K562 (cell line): ENCODE measurements around the gene GPATCH2L. TPM values are rescaled to one million over a fixed set of nuclear protein-coding genes. Genes with fewer than 3 reads are reported as not detected.

ENCODE experiments used
- ATAC-seq: fragments of 200-7000 bp; cut with Tn5 transposase; 3 replicates; pipeline ENCODE4 v1.9.1; 2020; ENCODE audit warnings: moderate library complexity
- BruUV-seq: library from RNA; stranded (reverse); fragments of 400-500 nt; replicated peaks from 2 replicates; lab custom pipeline; 2021; lab: Mats Ljungman, UMichigan
- CTCF ChIA-PET: fragments of 300-600 bp; formaldehyde crosslinking; extraction: SDS; loops from one replicate; lab custom pipeline; 2021; ENCODE audit warnings: low intra/inter-chr PET ratio; lab: Yijun Ruan, JAX
- POLR2A ChIA-PET: fragments of 300-600, 350-650 bp; sonication (Branson Sonifier 250); formaldehyde crosslinking; extraction: SDS; loops from one replicate; lab custom pipeline; 2021; ENCODE audit warnings: antibody characterized with exemption, inconsistent platforms; lab: Yijun Ruan, JAX
- DNase-seq, 4 experiments: peaks; one replicate each; pipeline versions ENCODE4 v3.0.0 to v3.0.0-alpha.2; 2011 to 2018; ENCODE audit warnings: low spot score in 3 of 4, mixed read lengths in 3 of 4; ENCODE audit errors: extremely low read depth in 1 of 4
- FAIRE-seq: peaks from 2 replicates; lab custom pipeline; 2011; peaks lifted over from hg19 to GRCh38; lab: Jason Lieb, UNC
- H2AFZ ChIP-seq: 2 replicates; pipeline ENCODE4 v1.6.0; 2011; ENCODE audit warnings: low read depth, low read length, control low read depth, inconsistent platforms
- H3K27ac ChIP-seq: fragments of 200-600 bp; 3 replicates; pipeline ENCODE4 v1.8.0; 2011; ENCODE audit warnings: low read depth, mild to moderate bottlenecking, control low read depth, inconsistent platforms, low read length, moderate library complexity, mixed read lengths; ENCODE audit errors: extremely low read depth
- H3K27me3 ChIP-seq, 2 experiments: fragments of 300-600 bp in 1 of 2; 2 replicates in 1 of 2; 3 replicates in 1 of 2; pipeline versions ENCODE4 v1.6.0 to v1.8.0; 2011; ENCODE audit warnings: inconsistent platforms in 2 of 2, low read length in 2 of 2, mild to moderate bottlenecking in 1 of 2, mixed read lengths in 1 of 2, moderate library complexity in 1 of 2; ENCODE audit not compliant: control insufficient read depth in 2 of 2, insufficient read depth in 2 of 2
- H3K36me3 ChIP-seq: fragments of 300-600 bp; 3 replicates; pipeline ENCODE4 v1.8.0; 2011; ENCODE audit warnings: mild to moderate bottlenecking, low read length, inconsistent platforms; ENCODE audit not compliant: control insufficient read depth, insufficient read depth
- H3K4me1 ChIP-seq, 2 experiments: fragments of 200-600 bp in 1 of 2; replicated peaks in 1 of 2; 2 replicates in 1 of 2; 3 replicates in 1 of 2; pipeline versions ENCODE4 v1.5.1 to v1.8.0; 2011; ENCODE audit warnings: inconsistent platforms in 2 of 2, low read length in 2 of 2, mild to moderate bottlenecking in 1 of 2, mixed read lengths in 1 of 2, moderate library complexity in 1 of 2; ENCODE audit not compliant: control insufficient read depth in 2 of 2, insufficient read depth in 2 of 2
- H3K4me2 ChIP-seq: 2 replicates; pipeline ENCODE4 v1.6.1; 2011; ENCODE audit warnings: low read length, control low read depth, inconsistent platforms, mixed read lengths; ENCODE audit not compliant: insufficient read depth
- H3K4me3 ChIP-seq: fragments of 200-600 bp; sonication (generic), shearing (Covaris generic); 2 replicates; pipeline ENCODE4 v1.5.1; 2016; ENCODE audit warnings: control low read depth, inconsistent platforms
- H3K79me2 ChIP-seq: fragments of 200-600 bp; 3 replicates; pipeline ENCODE4 v1.8.0; 2011; ENCODE audit warnings: low read length, inconsistent platforms; ENCODE audit not compliant: control insufficient read depth, insufficient read depth
- H3K9ac ChIP-seq, 2 experiments: 2 replicates each; pipeline versions ENCODE4 v1.6.0 to v1.6.1; 2011; ENCODE audit warnings: low read depth in 2 of 2, low read length in 2 of 2, control low read depth in 1 of 2, inconsistent platforms in 1 of 2, mild to moderate bottlenecking in 1 of 2, mixed read lengths in 1 of 2; ENCODE audit not compliant: insufficient read depth in 1 of 2
- H3K9me1 ChIP-seq: one replicate; pipeline ENCODE4 v1.6.0; 2011; ENCODE audit warnings: inconsistent platforms, mild to moderate bottlenecking, low read length, moderate library complexity; ENCODE audit not compliant: control insufficient read depth, insufficient read depth
- H3K9me3 ChIP-seq: replicated peaks from 2 replicates; pipeline ENCODE4 v1.5.1; 2011; ENCODE audit warnings: low read depth, low read length, inconsistent platforms; ENCODE audit not compliant: control insufficient read depth, insufficient read depth
- H4K20me1 ChIP-seq: replicated peaks from 2 replicates; pipeline ENCODE4 v1.6.1; 2011; ENCODE audit warnings: low read length, inconsistent platforms, mixed read lengths; ENCODE audit not compliant: control insufficient read depth, insufficient read depth
- DDX20 ChIP-seq: fragments of 450-650 bp; IDR thresholded peaks from 2 replicates; pipeline ENCODE4 v1.6.1; 2016; ENCODE audit warnings: missing genetic modification characterization, low read depth, mild to moderate bottlenecking, missing compliant biosample characterization, moderate library complexity
- FOXP1 ChIP-seq: sonication (generic); formaldehyde crosslinking; IDR thresholded peaks from 2 replicates; pipeline ENCODE4 v1.8.0; 2022; ENCODE audit warnings: mild to moderate bottlenecking, missing genetic modification reagents
- HDGF ChIP-seq: fragments of 450-650 bp; IDR thresholded peaks from 2 replicates; pipeline ENCODE4 v1.6.1; 2016
- MAFK ChIP-seq: IDR thresholded peaks from 2 replicates; pipeline ENCODE4 v1.6.1; 2011; ENCODE audit warnings: low read length, improper control_type of control experiment
- NRF1 ChIP-seq, 2 experiments: fragments of 450-650 bp; IDR thresholded peaks in 1 of 2; conservative IDR thresholded peaks in 1 of 2; 2 replicates each; pipeline ENCODE4 v1.6.1; 2014; ENCODE audit warnings: mild to moderate bottlenecking in 2 of 2
- PML ChIP-seq: IDR thresholded peaks from 2 replicates; pipeline ENCODE4 v1.6.1; 2012; ENCODE audit warnings: low read length, inconsistent platforms
- RHOXF2B ChIP-seq: fragments of 250-450 bp; sonication (Bioruptor Pico); conservative IDR thresholded peaks from 2 replicates; pipeline ENCODE4 v1.5.1; 2021
- ZNF395 ChIP-seq: fragments of 200-800 bp; sonication (Bioruptor generic); IDR thresholded peaks from 2 replicates; pipeline ENCODE4 v1.6.1; 2017; ENCODE audit warnings: missing genetic modification characterization, missing compliant biosample characterization
- ZNF57 ChIP-seq: fragments of 450-650 bp; formaldehyde crosslinking; IDR thresholded peaks from 2 replicates; pipeline ENCODE4 v1.4.0; 2020; ENCODE audit warnings: mild to moderate bottlenecking, moderate library complexity
- ZNF740 ChIP-seq, 3 experiments: fragments of 200-800 bp in 1 of 3; sonication (Bioruptor generic) in 1 of 3; sonication (generic) in 1 of 3; formaldehyde crosslinking in 1 of 3; IDR thresholded peaks; 2 replicates each; pipeline versions ENCODE4 v1.6.1 to v1.8.0; 2016 to 2022; ENCODE audit warnings: mild to moderate bottlenecking in 2 of 3, missing compliant biosample characterization in 2 of 3, missing genetic modification characterization in 2 of 3, missing genetic modification reagents in 1 of 3
- WGBS: fragments of 100-300 bp; shearing (Covaris generic); methylation state at CpG from one replicate; pipeline ENCODE4 v1.1.6; 2016; ENCODE audit warnings: low coverage, mixed read lengths; ENCODE audit not compliant: insufficient coverage; ENCODE audit errors: missing lambda C conversion rate; 5-methylcytosine and 5-hydroxymethylcytosine counted together
- in situ Hi-C: fragments of 300-500 bp; cut with MboI; formaldehyde crosslinking; loops from 4 replicates; pipeline ENCODE4 v1.15.0; 2018; ENCODE audit warnings: inconsistent platforms, mixed read lengths
- intact Hi-C: fragments of 100-400 bp; cut with micrococcal nuclease; formaldehyde crosslinking; loops from 2 replicates; pipeline ENCODE4 v1.14.2; 2022
- polyA plus RNA-seq, 8 experiments: library from polyadenylated mRNA; depleted of rRNA in 4 of 8; stranded (reverse) in 5 of 8; unstranded in 3 of 8; fragments of >200 nt; fragmentation: Nextera tagmentation in 2 of 8; fragmentation: Illumina TruSeq in 1 of 8; extraction: Ambion mirVana in 2 of 8; extraction: Trizol in 1 of 8; gene quantifications; 2 replicates each; pipeline versions ENCODE4 v1.2.1 to v1.2.3, GENCODE V29; 2011 to 2014; ENCODE audit warnings: inconsistent platforms in 1 of 8, missing spikeins in 1 of 8
- total RNA-seq, 7 experiments: library from RNA; depleted of rRNA in 6 of 7; stranded (reverse); fragments of >200 nt in 6 of 7; fragmentation: Illumina TruSeq in 2 of 7; extraction: Trizol in 2 of 7; gene quantifications; 2 replicates each; pipeline versions ENCODE4 v1.2.1 to v1.2.3, GENCODE V29; 2011 to 2021; ENCODE audit warnings: low replicate concordance in 1 of 7
- TF ChIP-seq, protein P1 (sequence below), 2 experiments: IDR thresholded peaks in 1 of 2; conservative IDR thresholded peaks in 1 of 2; 2 replicates each; pipeline ENCODE4 v1.6.1; 2016; ENCODE audit warnings: low read depth in 2 of 2, mild to moderate bottlenecking in 1 of 2, missing compliant biosample characterization in 1 of 2, missing genetic modification characterization in 1 of 2, moderate library complexity in 1 of 2
- TF ChIP-seq, protein P2 (sequence below): fragments of 250-450 bp; sonication (Bioruptor Pico); IDR thresholded peaks from 2 replicates; pipeline ENCODE4 v1.5.0; 2021; ENCODE audit warnings: mild to moderate bottlenecking, moderate library complexity

The GPATCH2L gene
- total and polyA plus RNA-seq, 9 of the 15 experiments (the other 6 are each of a cell fraction or from before 2014, with no cell fraction given): 13.1 to 39.6 (median 20.0) TPM

GRCh38 chr14:76129851-76130576, 21.7 kb upstream of the GPATCH2L start:
- H3K36me3 ChIP-seq: no peaks in the 10 kb centered on the region
- H3K27ac ChIP-seq: no peak overlapping the region
- H3K4me2 ChIP-seq: no peak overlapping the region
- in situ Hi-C loops: no loop called here
- intact Hi-C loops: no loop called here
- no peak for ATAC-seq
- FAIRE-seq: no peak
- peaks cover 7 to 24% of the 10 kb centered on the region in 2 experiments; a peak in 4 of 5 replicates for H3K27me3 ChIP-seq
- ChIA-PET CTCF (no interaction called here), POLR2A (interaction anchor here (0.6 kb wide), 1 partner anchor 411 kb away, joined by 3 read pairs; no protein-coding TSS in a partner anchor)
- no peak for DNase-seq
- H3K79me2 ChIP-seq: no peaks in the 10 kb centered on the region
- H2AFZ ChIP-seq: no peak overlapping the region
- H4K20me1 ChIP-seq: no peaks in the 10 kb centered on the region; the same call in 1 of the 2 replicates
- no peak overlapping the region for H3K9ac ChIP-seq
- H3K9me1 ChIP-seq: no peaks in the 10 kb centered on the region
- no TSS peak for BruUV-seq
- no peaks in the 10 kb centered on the region for H3K9me3 ChIP-seq
- H3K4me3 ChIP-seq: no peak overlapping the region
- H3K4me1 ChIP-seq: no peaks in the 10 kb centered on the region; a peak in 1 of 5 replicates
- WGBS: 0% methylated on average over 2 of the region's 3 CpGs
- TF ChIP-seq ZNF395 (CRISPR knock-in tag): no peak
- no peak for TF ChIP-seq RHOXF2B (CRISPR knock-in tag)
- no peak for TF ChIP-seq PML
- no peak for TF ChIP-seq MAFK
- TF ChIP-seq, protein P1, sequence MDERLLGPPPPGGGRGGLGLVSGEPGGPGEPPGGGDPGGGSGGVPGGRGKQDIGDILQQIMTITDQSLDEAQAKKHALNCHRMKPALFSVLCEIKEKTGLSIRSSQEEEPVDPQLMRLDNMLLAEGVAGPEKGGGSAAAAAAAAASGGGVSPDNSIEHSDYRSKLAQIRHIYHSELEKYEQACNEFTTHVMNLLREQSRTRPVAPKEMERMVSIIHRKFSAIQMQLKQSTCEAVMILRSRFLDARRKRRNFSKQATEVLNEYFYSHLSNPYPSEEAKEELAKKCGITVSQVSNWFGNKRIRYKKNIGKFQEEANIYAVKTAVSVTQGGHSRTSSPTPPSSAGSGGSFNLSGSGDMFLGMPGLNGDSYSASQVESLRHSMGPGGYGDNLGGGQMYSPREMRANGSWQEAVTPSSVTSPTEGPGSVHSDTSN (CRISPR knock-in tag; IDR thresholded peaks at IDR 0.05; ENCODE audit: low read depth): no peak
- TF ChIP-seq, protein P1 (tag; conservative IDR thresholded peaks at IDR 0.05; ENCODE audit: low read depth): no peak
- no peak for TF ChIP-seq HDGF
- no peak for TF ChIP-seq ZNF57 (CRISPR knock-in tag)
- TF ChIP-seq, protein P2, sequence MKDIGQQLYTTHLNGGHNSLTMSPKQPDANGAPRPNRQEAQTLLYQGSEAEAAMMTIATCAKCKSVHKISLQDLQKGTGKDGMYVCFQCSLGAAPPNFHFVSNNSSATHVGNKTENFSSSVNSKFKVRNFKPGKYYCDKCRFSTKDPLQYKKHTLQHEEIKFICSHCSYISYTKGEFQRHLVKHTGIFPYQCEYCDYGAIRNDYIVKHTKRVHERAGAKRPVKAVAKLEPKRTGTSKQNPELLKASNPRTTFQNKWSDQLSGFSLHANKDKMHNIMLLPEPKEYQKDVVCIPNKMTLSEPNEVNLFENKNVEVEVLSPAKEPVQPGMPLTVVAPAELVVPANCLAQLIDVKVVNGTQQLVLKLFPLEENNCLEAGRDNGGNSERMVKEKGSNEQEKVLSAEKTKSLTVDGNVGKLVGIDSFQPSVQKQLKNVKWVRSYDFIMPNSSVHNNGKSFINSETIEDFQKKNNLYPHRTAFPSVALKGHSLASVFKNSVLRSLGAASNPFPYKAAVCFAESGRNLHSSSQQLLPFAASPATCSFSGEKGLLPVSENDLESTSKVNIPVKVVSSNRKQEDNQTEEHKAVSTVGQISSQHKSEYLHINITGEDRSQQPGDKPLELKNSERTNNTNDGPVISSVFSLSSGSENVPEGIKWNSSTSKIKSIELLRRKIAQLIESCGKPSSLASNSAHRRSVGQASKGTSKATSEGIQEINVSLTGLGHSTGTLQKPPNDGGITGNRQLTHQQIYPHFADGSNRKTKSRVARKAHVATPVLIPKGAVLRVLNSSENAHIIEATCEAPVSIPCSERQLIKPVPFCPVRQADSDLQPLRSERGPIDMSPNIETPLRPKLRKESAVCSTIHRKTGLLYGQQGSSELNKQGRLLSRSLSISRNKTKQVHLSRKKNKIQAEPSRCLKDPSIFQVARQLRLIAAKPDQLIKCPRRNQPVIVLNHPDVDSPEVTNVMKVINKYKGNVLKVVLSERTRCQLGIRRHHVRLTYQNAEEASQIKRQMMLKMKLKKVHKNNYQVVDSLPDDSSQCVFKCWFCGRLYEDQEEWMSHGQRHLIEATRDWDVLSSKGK (CRISPR knock-in tag): no peak
- TF ChIP-seq ZNF740 (CRISPR knock-in tag; IDR thresholded peaks at IDR 0.05): no peak
- TF ChIP-seq ZNF740 (tag; IDR thresholded peaks at IDR 0.05): no peak
- no peak for TF ChIP-seq DDX20 (tag)
- TF ChIP-seq FOXP1: no peak
- no peak for TF ChIP-seq NRF1 (conservative IDR thresholded peaks at IDR 0.05 in 1 of 2, IDR thresholded peaks at IDR 0.05 in 1 of 2)
